SIG-M5 treated with dmso at 0.1 percent for 504 hours (cell line): ENCODE data around the gene UBE2L3.
"Not testable (repeated sequence)": the region's sequence is repeated elsewhere in the genome, so short reads cannot be mapped to it uniquely, and the experiment has no call there.

Experiments
- DNase-seq: peaks from one replicate; lab custom pipeline; 2025; ENCODE audit not compliant: unreplicated experiment; lab: John Stamatoyannopoulos, UW

UBE2L3 gene

GRCh38 chr22:21570398-21570797 lies 2.9 kb downstream of the UBE2L3 start:
- DNase-seq, result peak; percentile 10

GRCh38 chr22:21571679-21572078 lies 4.2 kb downstream of the UBE2L3 start:
- no peak for DNase-seq

DNA sequence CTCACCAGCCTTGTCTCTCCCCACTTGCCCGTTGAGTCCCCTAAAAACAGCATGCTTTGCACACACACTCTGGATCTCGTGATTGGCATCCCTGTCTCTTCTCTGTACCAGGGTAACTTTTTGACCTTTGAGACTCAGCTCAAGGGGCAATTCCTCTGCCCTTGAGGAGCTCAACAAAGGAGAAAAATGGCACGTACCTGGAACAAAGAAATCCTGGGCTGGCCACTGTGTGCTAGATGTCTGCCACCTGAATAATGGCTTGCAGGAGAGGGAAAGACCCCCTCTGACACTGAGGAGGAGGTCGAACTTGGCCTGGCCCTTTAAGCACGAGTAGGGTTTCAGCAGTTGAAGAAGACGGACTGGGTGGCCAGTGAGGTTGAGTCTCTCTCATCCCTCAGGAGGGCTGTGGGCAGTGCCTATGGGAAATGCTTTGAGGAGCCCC lies 5.8 kb downstream of the UBE2L3 start:
- DNase-seq, result no peak

DNA sequence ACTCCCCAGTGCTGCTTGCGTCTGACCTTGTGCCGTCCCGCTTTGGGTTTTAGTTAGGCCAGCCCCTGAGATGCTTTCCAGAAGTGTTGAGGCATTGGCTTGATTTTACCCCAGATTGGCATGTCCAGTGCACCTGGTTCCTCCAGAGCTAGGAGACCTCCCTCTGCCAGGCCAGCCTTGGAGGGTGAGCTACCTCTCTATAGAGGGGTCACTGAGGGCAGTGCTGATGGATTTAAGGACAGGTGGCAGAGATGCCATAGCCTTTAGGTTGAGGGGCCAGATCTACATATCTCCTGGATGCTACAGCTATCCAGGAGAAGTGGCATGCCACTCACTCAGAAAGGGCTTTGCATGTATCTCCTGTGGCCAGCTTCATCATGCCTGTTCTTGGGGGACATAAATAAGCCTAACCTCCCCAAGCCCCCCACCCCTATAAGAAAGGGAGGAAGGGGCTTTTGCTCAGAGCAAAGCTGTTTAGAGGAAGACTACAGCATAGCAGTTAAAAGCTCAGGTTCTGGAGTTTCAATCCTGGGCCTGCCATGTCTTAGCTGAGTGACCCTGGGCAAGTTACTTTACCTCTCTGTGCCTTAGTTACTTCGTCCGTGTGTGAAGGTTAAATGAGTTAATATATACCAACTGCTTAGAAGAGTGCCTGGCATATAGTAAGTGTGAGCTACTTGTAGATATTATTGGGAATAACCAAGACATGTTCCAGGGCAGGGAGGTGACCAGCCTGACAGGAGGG lies 6.4 kb downstream of the UBE2L3 start:
- DNase-seq, result no peak

DNA sequence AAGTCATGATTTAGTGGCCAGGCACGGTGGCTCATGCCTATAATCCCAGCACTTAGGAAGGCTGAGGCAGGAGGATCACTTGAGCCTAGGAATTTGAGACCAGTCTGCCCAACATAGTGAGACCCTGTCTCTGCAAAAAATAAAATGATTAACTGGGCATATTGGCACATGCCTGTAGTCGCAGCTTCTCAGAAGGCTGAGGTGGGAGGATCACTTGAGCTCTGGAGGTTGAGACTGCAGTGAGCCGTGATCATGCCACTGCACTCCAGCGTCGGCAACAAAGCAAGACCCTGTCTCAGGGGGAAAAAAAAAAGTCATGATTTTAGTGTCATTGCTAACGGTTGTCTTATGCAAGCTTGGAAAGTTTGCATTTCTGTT lies 11.9 kb downstream of the UBE2L3 start:
- DNase-seq, result no peak

DNA sequence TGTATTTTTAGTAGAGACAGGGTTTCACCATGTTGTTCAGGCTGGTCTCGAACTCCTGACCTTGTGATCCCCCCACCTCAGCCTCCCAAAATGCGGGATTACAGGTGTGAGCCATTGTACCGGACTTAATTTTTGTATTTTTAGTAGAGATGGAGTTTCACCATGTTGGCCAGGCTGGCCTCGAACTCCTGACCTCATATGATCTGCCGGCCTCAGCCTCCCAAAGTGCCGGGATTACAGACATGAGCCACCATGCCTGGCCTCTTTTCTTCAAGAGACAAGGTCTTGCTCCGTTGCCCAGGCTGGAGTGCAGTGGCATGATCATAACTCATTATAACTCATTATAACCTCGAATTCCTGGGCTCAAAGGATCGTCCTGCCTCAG lies 13.1 kb downstream of the UBE2L3 start:
- DNase-seq, result not testable (repeated sequence)

GRCh38 chr22:21581009-21581713 lies 13.6 kb downstream of the UBE2L3 start:
- DNase-seq, result not testable (repeated sequence)

- DNase-seq, result no peak
Observed at GRCh38 chr22:21582801-21583740, 15.6 kb downstream of the UBE2L3 start.

DNA sequence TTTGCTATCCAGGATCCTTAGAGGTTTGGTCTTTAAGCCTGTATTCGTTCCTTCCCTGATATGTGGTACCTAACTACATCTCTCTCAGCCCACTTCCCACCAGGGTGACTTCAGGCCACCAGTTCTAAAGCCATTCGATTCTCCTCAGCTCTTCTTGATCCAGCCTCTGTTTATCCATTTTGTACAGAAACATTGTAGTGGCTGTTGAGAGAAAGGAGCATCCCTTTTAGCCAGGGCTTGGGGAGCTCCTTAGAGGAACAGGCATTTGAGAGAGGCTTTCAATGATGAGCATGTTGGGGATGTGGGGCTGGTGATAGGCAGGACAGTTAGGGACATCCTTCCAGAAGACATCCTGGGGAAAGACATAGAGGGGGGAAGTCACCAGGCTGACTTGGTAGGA lies 17.9 kb downstream of the UBE2L3 start:
- no peak for DNase-seq

DNA sequence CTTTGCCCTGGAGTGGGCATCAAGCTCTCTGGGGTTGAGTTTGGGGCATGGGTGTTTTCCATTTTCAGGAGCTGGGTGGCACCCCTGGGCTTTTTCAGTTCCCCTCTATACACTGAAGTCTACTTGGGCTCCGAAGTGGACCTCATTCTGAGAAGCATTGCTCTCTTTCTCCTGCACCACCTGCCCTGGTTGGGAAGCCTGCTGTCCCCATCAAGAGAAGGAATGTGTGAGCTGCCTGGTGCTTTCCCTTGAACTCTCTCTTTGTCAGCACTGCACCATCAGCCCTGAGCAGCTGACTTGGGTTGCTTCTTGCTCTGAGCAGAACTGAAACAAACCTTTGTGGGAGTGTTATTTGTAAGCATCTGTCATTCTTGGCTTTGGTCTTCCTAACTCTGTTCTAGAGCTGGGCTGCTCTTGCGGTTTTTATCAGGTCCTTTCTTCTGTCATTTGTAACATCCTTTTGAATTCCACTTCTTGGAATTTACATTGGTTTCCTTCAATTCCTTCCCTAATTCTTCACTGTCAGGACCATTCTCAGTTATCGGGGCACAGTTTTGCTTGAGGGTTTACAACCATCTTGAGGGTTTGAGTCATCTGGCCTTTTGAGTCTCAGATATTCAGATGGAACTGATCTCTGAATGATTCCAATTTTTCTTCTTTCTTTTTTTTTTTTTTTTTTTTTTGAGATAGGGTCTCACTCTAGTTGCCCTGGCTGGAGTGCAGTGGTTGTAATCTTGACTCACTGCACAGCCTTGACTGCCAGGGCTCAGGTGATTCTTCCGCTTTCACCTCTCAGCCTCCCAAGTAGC lies 20.5 kb downstream of the UBE2L3 start:
- DNase-seq, result peak; percentile 47

- DNase-seq, result no peak
Observed at GRCh38 chr22:21589396-21589795, 21.9 kb downstream of the UBE2L3 start.

DNA sequence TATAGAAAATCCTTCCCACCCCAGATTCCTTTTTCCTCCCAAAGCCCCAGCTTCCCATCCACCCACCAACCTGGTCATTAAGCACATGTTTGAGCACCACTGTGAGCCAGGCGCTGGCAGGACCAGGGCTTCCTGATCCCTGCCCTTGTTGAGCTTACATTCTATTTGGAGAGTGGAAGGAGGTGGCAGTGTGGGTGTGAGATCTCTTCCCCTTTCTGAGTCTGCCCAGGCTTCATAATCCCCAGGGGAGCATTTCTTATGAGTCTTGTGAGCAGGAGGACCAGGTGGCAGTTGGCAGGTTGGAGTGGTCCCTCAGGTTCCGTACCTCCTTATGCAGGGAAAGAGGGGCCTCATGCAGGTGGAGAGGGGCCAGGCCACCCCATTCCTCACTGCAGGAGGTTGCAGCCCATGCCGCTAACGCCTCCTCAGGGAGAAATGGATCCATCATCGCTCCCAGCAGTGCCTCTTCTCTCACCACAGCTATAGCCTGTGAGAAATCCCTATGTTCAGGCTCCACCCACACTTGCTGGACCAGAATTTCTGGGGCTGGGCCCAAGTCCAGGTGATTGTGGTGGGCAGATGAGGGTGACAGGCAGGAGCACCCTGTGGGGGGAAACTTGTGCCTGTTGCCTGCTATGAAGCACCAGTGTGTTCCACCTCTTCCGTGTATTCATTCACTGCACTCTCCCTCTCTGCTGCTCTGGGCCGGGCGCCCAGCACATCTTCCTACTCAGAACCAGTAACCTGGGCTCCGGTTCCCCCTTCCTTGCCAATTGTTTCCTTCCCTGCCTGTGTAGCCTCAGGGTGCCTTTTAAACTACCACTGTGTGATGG lies 23.5 kb downstream of the UBE2L3 start:
- no peak for DNase-seq

DNA sequence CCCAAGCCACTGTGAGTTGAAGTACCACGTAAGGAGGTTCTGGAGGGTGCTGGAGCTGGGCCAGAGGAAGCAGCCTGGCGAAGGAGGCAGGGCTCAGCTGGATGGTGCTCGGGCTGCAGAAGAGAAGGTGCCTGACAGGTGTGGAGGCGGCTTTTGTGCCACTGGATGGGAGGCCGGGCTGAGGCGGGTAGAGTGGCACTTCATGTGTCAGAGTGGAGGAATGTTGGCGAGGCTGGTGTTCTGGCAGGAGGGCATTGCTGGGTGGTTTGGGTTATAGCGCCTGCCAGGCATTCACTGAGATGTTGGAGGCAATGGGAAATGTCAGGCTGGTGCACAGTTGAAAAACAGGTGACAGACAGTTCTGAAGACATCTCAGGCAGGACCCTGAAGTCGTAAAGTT lies 24.2 kb downstream of the UBE2L3 start:
- DNase-seq, result no peak

DNA sequence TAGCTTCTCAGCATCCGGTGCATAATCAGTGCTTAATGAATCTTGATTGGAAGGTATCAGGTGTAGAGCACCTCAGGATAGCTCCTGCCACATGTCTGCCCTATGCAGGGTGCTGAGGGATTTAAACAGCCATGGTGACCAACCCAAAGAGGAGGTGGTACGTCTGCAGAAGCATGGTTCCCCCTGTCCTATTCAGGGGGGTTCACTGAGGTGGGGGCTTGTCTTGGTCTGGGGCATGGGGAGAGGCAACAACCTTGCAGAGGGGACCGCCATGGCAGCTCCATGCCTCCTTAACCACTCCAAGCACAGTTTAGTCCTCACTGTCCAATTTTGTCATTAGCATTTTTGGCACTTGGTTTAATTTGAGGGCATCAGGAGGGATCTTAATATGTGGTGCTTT lies 24.9 kb downstream of the UBE2L3 start:
- no peak for DNase-seq

DNA sequence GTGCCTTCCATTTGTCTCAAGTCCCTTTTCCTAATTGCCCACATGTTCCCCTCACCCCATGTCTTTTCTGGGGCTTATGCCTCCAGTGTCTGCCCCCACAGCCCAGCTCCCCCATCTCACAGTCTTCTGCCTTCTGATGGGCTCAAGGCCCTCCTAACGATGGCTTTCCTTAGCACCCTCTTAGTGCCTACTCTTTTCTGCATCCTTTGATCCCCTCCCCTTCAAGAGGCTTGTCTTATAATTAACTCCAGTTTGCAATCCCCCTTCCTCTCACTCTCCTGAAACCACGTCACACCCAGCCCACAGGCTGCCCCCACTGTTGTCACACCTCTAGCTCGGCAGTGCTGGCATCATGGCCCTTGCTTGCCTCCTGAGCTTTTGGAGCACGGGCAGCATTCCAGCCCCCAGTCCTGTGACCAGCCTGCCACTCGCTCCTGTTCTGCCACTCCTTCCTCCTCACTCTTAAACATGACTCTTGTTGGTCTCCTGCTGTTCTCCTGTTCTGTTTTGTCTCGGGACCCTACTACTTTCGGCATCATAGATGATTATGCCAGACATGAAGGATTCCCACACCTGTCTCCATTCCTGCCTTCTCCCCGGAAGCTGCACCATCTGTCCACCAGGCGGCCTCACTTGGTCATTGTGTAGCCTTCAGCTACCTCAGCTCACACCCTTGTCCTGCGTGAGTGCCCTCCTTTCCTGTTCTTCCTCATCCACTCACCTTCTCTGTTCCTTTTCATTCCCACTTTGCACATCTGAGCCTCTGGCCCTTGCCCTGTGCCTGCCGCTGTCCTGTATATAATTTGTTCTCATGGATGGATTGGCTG lies 26.1 kb downstream of the UBE2L3 start:
- DNase-seq, result no peak

GRCh38 chr22:21594865-21595452 lies 27.4 kb downstream of the UBE2L3 start:
- DNase-seq, result no peak

GRCh38 chr22:21596356-21597135 lies 29.0 kb downstream of the UBE2L3 start:
- not testable (repeated sequence) for DNase-seq

- no peak for DNase-seq
Observed at GRCh38 chr22:21598302-21598701, 30.8 kb downstream of the UBE2L3 start.
